Measurements from ENCODE around the gene RAB20.
"Not testable (repeated sequence)": the region's sequence is repeated elsewhere in the genome, so short reads cannot be mapped to it uniquely, and the experiment has no call there.

RAB20 gene, protein sequence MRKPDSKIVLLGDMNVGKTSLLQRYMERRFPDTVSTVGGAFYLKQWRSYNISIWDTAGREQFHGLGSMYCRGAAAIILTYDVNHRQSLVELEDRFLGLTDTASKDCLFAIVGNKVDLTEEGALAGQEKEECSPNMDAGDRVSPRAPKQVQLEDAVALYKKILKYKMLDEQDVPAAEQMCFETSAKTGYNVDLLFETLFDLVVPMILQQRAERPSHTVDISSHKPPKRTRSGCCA

GRCh38 chr13:110561344-110562035 lies at the start of gene RAB20:
RAB20 (minus strand) TSS chr13:110561722; CDS start chr13:110561519, 203 bp downstream.
- DNase-seq (ENCODE audit: low read depth): peak; percentile 90
- TF ChIP-seq CTCF (conservative IDR thresholded peaks at IDR 0.05; ENCODE audit: low read depth, low read length): no peak
- peak within 1 kb of the TSS; percentile 80 for H3K4me3 ChIP-seq (ENCODE audit: low read depth, low read length)

DNA sequence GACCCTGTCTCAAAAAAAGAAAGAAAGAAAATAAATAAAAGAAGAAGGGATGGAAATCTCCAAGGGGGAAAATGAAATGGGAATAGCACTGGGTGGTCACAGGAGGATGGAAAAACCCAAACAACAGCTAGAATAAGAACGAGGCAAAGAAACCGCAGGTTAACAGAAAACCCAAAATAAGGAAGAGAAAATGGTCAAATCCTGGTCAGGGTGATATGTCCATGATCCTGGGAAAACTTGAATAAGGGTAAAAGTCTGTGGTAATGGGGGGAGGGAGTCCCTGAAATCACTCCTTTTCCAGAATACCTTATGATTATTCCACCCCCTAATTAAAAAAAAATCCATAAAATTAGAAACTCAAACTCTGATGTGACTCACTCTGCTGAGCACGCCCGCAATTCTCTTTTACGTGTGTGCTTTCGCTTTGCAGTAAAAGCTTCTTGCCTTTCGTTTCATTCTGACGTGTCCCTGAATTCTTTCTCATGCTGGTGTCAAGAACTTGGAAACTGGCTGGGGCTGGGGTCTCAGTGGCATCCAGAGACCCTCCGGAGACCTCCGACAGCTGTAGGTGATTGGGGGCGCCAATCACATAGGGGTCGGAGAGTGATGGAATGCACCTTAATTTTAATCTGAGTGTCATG lies 49.6 kb upstream of the RAB20 start:
- H3K4me3 ChIP-seq (ENCODE audit: low read depth, low read length): no peak overlapping the region
- TF ChIP-seq CTCF (conservative IDR thresholded peaks at IDR 0.05; ENCODE audit: low read depth, low read length): no peak
- DNase-seq (ENCODE audit: low read depth): no peak

- no peak overlapping the region for H3K4me3 ChIP-seq (ENCODE audit: low read depth, low read length)
- peak; percentile 28 for DNase-seq (ENCODE audit: low read depth)
- no peak for TF ChIP-seq CTCF (conservative IDR thresholded peaks at IDR 0.05; ENCODE audit: low read depth, low read length)
These were observed 46.2 kb upstream of the RAB20 start for GRCh38 chr13:110607675-110608224.

DNA sequence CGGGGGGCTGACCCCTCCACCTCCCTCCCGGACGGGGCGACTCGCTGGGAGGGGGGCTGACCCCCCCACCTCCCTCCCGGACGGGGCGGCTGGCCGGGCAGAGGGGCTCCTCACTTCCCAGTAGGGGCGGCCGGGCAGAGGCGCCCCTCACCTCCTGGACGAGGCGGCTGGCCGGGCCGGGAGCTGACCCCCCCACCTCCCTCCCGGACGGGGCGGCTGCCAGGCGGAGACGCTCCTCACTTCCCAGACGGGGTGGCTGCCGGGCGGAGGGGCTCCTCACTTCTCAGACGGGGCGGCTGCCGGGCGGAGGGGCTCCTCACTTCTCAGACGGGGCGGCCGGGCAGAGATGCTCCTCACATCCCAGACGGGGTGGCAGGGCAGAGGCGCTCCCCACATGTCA lies 44.8 kb upstream of the RAB20 start:
- H3K4me3 ChIP-seq (ENCODE audit: low read depth, low read length); DNase-seq (ENCODE audit: low read depth): not testable (repeated sequence)

DNA sequence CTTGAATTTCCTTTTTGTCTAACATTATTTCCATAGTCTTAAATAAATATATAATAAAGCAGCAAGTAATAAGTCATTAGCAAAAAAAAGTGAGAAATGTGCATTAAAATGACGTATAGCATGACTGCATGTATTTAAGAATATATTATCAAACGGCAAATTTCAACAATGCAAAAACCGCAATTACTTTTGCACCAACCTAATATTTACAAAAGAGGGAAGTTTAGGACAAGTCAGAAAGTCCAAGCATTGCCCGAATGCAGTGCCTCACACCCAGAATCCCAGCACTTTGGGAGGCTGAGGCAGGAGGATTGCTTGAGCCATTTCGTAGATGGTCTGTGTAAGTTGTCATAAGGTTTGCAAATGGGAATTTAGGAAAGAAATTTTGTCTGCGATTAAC lies 43.6 kb upstream of the RAB20 start:
- TF ChIP-seq CTCF (conservative IDR thresholded peaks at IDR 0.05; ENCODE audit: low read depth, low read length): no peak
- no peak for DNase-seq (ENCODE audit: low read depth)
- no peak overlapping the region for H3K4me3 ChIP-seq (ENCODE audit: low read depth, low read length)

- H3K4me3 ChIP-seq (ENCODE audit: low read depth, low read length): no peak overlapping the region
- no peak for DNase-seq (ENCODE audit: low read depth)
- TF ChIP-seq CTCF (conservative IDR thresholded peaks at IDR 0.05; ENCODE audit: low read depth, low read length): no peak
These were observed 39.5 kb upstream of the RAB20 start for GRCh38 chr13:110600980-110601379.

DNA sequence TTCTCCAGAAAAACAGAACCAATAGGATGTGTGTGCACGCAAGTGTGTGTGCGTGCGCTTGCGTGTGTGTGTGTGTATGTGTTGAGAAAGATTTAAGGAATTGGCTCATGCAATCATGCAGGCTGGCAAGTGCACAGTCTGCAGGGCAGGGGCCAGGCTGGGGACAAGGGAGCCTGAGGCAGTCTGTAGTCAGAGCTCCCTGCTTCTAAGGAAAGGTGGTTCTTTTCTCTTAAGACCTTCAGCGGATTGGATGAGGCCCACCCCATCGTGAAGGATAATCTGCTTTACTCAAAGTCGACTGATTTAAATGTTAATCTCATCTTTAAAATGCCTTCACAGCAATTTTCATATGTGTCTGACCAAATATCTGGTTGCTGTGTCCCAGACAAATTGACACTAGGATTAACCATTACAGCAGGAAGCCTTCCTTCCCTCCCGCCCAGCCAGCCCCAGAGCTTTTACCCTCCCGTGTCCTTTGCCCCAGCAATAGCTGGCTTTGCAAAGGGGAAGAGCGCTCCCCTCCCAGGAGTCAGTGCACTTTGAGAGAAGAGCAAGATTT lies 38.8 kb upstream of the RAB20 start:
- no peak for DNase-seq (ENCODE audit: low read depth)
- TF ChIP-seq CTCF (conservative IDR thresholded peaks at IDR 0.05; ENCODE audit: low read depth, low read length): no peak
- H3K4me3 ChIP-seq (ENCODE audit: low read depth, low read length): no peak overlapping the region

Measured in choroid plexus epithelial cell (primary cell).